Neural cell (in vitro differentiated cells): ENCODE results near the gene SORCS1.

Experiments used
- POLR2AphosphoS5 ChIP-seq: IDR thresholded peaks from 2 replicates; pipeline ENCODE4 v1.6.1; 2012
- TF ChIP-seq, protein P1 (sequence below): IDR thresholded peaks from 2 replicates; pipeline ENCODE4 v1.6.1; 2012; ENCODE audit warnings: borderline replicate concordance
- TF ChIP-seq, protein P2 (sequence below): fragments of 450-650 bp; IDR thresholded peaks from 2 replicates; pipeline ENCODE4 v1.5.1; 2014; ENCODE audit warnings: antibody characterized with exemption, mild to moderate bottlenecking, moderate library complexity; ENCODE audit not compliant: poor library complexity, severe bottlenecking

DNA sequence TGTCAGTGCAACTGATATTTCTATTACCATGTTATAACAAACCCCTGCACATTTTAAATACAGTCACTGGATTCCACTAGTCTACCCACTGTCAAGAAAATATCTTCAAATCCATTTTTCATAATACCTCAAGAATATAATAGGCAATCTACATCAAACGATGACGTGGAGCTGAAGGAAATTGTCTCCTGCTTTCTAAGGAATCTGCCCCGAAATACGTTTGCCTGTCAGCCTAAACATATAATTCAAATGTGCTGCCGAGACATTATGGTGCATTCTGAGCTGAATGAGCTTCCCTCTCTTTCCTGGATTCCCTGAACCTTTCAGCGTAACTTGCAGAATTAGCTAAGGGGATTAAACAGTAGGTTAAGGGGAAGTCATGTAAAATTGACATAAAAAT lies 306.8 kb downstream of the SORCS1 start:
- TF ChIP-seq, protein P1, sequence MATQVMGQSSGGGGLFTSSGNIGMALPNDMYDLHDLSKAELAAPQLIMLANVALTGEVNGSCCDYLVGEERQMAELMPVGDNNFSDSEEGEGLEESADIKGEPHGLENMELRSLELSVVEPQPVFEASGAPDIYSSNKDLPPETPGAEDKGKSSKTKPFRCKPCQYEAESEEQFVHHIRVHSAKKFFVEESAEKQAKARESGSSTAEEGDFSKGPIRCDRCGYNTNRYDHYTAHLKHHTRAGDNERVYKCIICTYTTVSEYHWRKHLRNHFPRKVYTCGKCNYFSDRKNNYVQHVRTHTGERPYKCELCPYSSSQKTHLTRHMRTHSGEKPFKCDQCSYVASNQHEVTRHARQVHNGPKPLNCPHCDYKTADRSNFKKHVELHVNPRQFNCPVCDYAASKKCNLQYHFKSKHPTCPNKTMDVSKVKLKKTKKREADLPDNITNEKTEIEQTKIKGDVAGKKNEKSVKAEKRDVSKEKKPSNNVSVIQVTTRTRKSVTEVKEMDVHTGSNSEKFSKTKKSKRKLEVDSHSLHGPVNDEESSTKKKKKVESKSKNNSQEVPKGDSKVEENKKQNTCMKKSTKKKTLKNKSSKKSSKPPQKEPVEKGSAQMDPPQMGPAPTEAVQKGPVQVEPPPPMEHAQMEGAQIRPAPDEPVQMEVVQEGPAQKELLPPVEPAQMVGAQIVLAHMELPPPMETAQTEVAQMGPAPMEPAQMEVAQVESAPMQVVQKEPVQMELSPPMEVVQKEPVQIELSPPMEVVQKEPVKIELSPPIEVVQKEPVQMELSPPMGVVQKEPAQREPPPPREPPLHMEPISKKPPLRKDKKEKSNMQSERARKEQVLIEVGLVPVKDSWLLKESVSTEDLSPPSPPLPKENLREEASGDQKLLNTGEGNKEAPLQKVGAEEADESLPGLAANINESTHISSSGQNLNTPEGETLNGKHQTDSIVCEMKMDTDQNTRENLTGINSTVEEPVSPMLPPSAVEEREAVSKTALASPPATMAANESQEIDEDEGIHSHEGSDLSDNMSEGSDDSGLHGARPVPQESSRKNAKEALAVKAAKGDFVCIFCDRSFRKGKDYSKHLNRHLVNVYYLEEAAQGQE, result peak; percentile 94
- TF ChIP-seq, protein P2, sequence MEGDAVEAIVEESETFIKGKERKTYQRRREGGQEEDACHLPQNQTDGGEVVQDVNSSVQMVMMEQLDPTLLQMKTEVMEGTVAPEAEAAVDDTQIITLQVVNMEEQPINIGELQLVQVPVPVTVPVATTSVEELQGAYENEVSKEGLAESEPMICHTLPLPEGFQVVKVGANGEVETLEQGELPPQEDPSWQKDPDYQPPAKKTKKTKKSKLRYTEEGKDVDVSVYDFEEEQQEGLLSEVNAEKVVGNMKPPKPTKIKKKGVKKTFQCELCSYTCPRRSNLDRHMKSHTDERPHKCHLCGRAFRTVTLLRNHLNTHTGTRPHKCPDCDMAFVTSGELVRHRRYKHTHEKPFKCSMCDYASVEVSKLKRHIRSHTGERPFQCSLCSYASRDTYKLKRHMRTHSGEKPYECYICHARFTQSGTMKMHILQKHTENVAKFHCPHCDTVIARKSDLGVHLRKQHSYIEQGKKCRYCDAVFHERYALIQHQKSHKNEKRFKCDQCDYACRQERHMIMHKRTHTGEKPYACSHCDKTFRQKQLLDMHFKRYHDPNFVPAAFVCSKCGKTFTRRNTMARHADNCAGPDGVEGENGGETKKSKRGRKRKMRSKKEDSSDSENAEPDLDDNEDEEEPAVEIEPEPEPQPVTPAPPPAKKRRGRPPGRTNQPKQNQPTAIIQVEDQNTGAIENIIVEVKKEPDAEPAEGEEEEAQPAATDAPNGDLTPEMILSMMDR, result no peak
- peak; percentile 82 for TF ChIP-seq POLR2AphosphoS5
